Hematopoietic multipotent progenitor cell treated with erythropoietin and hydrocortisone succinate and interleukin-3 and kit ligand, for 4 days (in vitro differentiated cells): ENCODE measurements around the gene CHCHD1.
A peak's percentile ranks its signal among the peaks of the same experiment; 100 is the strongest.
"Not testable (repeated sequence)": the region's sequence is repeated elsewhere in the genome, so short reads cannot be mapped to it uniquely, and the experiment has no call there.

Source experiments
- DNase-seq: peaks from one replicate; pipeline ENCODE4 v3.0.0-alpha.2; 2015

Gene CHCHD1

GRCh38 chr10:73771722-73772280 lies 10.0 kb upstream of the CHCHD1 start:
- peak; percentile 89 for DNase-seq

GRCh38 chr10:73772281-73773151 lies 9.3 kb upstream of the CHCHD1 start:
- peak; percentile 90 for DNase-seq

GRCh38 chr10:73773152-73773879 lies 8.5 kb upstream of the CHCHD1 start:
- DNase-seq, result no peak

GRCh38 chr10:73774637-73775036 lies 7.2 kb upstream of the CHCHD1 start:
- peak; percentile 86 for DNase-seq

- no peak for DNase-seq
Observed at GRCh38 chr10:73779018-73779417, 2.8 kb upstream of the CHCHD1 start.

- no peak for DNase-seq
Observed at GRCh38 chr10:73779539-73780197, 2.2 kb upstream of the CHCHD1 start.

GRCh38 chr10:73780301-73780700 lies 1.5 kb upstream of the CHCHD1 start:
- no peak for DNase-seq

- DNase-seq, result no peak
Observed at GRCh38 chr10:73780966-73781365, 882 bp upstream of the CHCHD1 start.

GRCh38 chr10:73781548-73781878 lies 335 bp upstream of the CHCHD1 start:
- DNase-seq, result no peak

GRCh38 chr10:73782749-73783085 lies 869 bp downstream of the CHCHD1 start:
- DNase-seq, result no peak

GRCh38 chr10:73785211-73785720 lies 3.4 kb downstream of the CHCHD1 start, which contains the start of gene ZSWIM8:
ZSWIM8 (plus strand) TSS chr10:73785606; CDS start chr10:73785879, 273 bp downstream.
- peak; percentile 98 for DNase-seq

- DNase-seq, result peak; percentile 48
Observed at GRCh38 chr10:73785721-73786511, 4.1 kb downstream of the CHCHD1 start.

- no peak for DNase-seq
Observed at GRCh38 chr10:73786512-73786885, 4.7 kb downstream of the CHCHD1 start.

- not testable (repeated sequence) for DNase-seq
Observed at GRCh38 chr10:73787031-73787800, 5.4 kb downstream of the CHCHD1 start.

- DNase-seq, result no peak
Observed at GRCh38 chr10:73788864-73789658, 7.2 kb downstream of the CHCHD1 start.

GRCh38 chr10:73789659-73790055 lies 7.8 kb downstream of the CHCHD1 start:
- DNase-seq, result no peak

- no peak for DNase-seq
Observed at GRCh38 chr10:73790886-73791625, 9.2 kb downstream of the CHCHD1 start.

- DNase-seq, result no peak
Observed at GRCh38 chr10:73791871-73792400, 10.1 kb downstream of the CHCHD1 start.

GRCh38 chr10:73793456-73793855 lies 11.6 kb downstream of the CHCHD1 start:
- no peak for DNase-seq

- not testable (repeated sequence) for DNase-seq
Observed at GRCh38 chr10:73795491-73795890, 13.6 kb downstream of the CHCHD1 start.
